HepG2 (cell line): ENCODE data around the gene SRCAP.

Source experiments
- ASH2L ChIP-seq: fragments of 300-600, 200-600 bp; sonication (generic); IDR thresholded peaks from 2 replicates; pipeline ENCODE4 v1.7.0; 2017; ENCODE audit warnings: low read depth, mild to moderate bottlenecking, moderate library complexity, mixed read lengths, low read length; ENCODE audit not compliant: insufficient read length
- CREB1 ChIP-seq, 2 experiments: fragments of 450-650 bp in 1 of 2; IDR thresholded peaks; 2 replicates each; pipeline ENCODE4 v1.6.1; 2016 to 2017; ENCODE audit warnings: control low read depth in 1 of 2, mild to moderate bottlenecking in 1 of 2, missing compliant biosample characterization in 1 of 2, missing genetic modification characterization in 1 of 2
- HNRNPLL ChIP-seq: fragments of 200-400 bp; formaldehyde crosslinking; IDR thresholded peaks from 2 replicates; pipeline ENCODE4 v1.6.1; 2017; ENCODE audit warnings: mild to moderate bottlenecking, low read depth, low read length; ENCODE audit not compliant: poor library complexity, severe bottlenecking
- KDM5B ChIP-seq: sonication (generic); formaldehyde crosslinking; IDR thresholded peaks from 2 replicates; pipeline ENCODE4 v1.4.0; 2020; ENCODE audit warnings: missing genetic modification reagents, mild to moderate bottlenecking, borderline replicate concordance
- MYC ChIP-seq: sonication (generic); formaldehyde crosslinking; IDR thresholded peaks from 2 replicates; pipeline ENCODE4 v1.9.0; 2021; ENCODE audit warnings: missing genetic modification reagents, borderline replicate concordance
- RAD21 ChIP-seq: fragments of 450-650 bp; formaldehyde crosslinking; IDR thresholded peaks from 2 replicates; pipeline ENCODE4 v1.5.0; 2020; ENCODE audit warnings: mild to moderate bottlenecking
- ZNF552 ChIP-seq: sonication (generic); formaldehyde crosslinking; IDR thresholded peaks from 2 replicates; pipeline ENCODE4 v1.9.0; 2022; ENCODE audit warnings: missing genetic modification reagents, mild to moderate bottlenecking, borderline replicate concordance
- ZNF576 ChIP-seq: sonication (generic); formaldehyde crosslinking; IDR thresholded peaks from 2 replicates; pipeline ENCODE4 v1.4.0; 2020; ENCODE audit warnings: mild to moderate bottlenecking, missing genetic modification reagents
- ZNF660 ChIP-seq: sonication (generic); formaldehyde crosslinking; IDR thresholded peaks from 2 replicates; pipeline ENCODE4 v1.5.1; 2020; ENCODE audit warnings: mild to moderate bottlenecking, low read depth, missing genetic modification reagents, borderline replicate concordance
- TF ChIP-seq, protein P1 (sequence below): sonication (generic); formaldehyde crosslinking; IDR thresholded peaks from 2 replicates; pipeline ENCODE4 v1.5.0; 2020; ENCODE audit warnings: mild to moderate bottlenecking, missing genetic modification reagents, moderate library complexity

DNA sequence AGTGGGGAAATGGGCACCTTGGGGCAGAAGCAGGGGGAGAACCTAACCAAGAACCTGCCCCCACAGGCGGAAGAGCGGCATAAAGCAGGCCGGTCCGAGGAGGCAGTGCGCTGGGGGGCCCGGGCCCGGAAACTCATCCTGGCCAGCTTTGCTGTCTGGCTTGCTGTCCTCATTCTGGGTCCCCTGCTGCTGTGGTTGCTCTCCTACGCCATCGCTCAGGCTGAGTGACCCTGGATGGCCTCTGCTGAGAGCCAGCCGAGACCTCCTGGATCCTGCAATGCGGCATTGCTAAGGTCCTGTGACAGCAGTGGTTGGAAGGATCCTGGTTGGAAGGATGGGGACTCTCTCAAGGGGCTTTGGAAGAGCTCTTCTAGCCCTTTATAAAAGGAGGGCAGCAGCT, 44.7 kb downstream of the SRCAP start:
- TF ChIP-seq ZNF660 (CRISPR knock-in tag) = no peak
- TF ChIP-seq ZNF552 (CRISPR knock-in tag) = no peak
- TF ChIP-seq, protein P1, sequence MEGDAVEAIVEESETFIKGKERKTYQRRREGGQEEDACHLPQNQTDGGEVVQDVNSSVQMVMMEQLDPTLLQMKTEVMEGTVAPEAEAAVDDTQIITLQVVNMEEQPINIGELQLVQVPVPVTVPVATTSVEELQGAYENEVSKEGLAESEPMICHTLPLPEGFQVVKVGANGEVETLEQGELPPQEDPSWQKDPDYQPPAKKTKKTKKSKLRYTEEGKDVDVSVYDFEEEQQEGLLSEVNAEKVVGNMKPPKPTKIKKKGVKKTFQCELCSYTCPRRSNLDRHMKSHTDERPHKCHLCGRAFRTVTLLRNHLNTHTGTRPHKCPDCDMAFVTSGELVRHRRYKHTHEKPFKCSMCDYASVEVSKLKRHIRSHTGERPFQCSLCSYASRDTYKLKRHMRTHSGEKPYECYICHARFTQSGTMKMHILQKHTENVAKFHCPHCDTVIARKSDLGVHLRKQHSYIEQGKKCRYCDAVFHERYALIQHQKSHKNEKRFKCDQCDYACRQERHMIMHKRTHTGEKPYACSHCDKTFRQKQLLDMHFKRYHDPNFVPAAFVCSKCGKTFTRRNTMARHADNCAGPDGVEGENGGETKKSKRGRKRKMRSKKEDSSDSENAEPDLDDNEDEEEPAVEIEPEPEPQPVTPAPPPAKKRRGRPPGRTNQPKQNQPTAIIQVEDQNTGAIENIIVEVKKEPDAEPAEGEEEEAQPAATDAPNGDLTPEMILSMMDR (CRISPR knock-in tag) = no peak
- TF ChIP-seq MYC (CRISPR knock-in tag) = no peak
- no peak for TF ChIP-seq KDM5B (CRISPR knock-in tag)
- no peak for TF ChIP-seq CREB1 (IDR thresholded peaks at IDR 0.05)
- TF ChIP-seq CREB1 (CRISPR knock-in tag; IDR thresholded peaks at IDR 0.05) = no peak
- TF ChIP-seq HNRNPLL = no peak
- TF ChIP-seq ASH2L = no peak
- no peak for TF ChIP-seq RAD21 (CRISPR knock-in tag)
- no peak for TF ChIP-seq ZNF576 (CRISPR knock-in tag)
